ENCODE measurements around the gene ISLR.

Gene ISLR, protein sequence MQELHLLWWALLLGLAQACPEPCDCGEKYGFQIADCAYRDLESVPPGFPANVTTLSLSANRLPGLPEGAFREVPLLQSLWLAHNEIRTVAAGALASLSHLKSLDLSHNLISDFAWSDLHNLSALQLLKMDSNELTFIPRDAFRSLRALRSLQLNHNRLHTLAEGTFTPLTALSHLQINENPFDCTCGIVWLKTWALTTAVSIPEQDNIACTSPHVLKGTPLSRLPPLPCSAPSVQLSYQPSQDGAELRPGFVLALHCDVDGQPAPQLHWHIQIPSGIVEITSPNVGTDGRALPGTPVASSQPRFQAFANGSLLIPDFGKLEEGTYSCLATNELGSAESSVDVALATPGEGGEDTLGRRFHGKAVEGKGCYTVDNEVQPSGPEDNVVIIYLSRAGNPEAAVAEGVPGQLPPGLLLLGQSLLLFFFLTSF

DNA sequence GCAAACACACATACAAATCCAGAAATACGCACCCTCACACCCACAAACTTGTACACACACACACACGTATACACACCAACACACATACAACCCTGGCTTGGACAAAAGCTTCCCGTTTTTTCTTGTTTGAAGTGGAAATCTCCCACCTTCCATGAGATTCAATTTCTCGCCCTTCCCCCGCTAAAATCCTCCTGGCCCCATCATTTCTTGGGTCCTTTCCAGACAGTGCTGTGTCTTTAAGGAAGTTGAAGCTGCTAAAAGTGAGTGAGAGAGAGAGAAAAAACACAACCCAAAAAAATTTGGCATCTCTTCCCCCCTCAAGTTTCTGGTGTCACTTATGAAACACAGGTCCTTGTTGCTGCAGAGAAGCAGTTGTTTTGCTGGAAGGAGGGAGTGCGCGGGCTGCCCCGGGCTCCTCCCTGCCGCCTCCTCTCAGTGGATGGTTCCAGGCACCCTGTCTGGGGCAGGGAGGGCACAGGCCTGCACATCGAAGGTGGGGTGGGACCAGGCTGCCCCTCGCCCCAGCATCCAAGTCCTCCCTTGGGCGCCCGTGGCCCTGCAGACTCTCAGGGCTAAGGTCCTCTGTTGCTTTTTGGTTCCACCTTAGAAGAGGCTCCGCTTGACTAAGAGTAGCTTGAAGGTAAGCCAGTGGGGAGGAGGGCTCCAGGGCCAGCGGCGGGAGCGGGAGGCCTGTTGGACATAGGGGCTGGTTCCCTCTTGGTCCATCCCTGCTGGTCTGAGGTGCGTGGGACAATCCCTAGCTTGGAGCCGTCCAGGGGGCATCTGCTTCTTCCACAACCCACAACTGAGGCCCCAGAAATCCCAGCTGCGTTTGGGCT, at the start of gene ISLR:
TSS of gene ISLR (plus strand) at position 331 of the 839 bp plus-strand sequence. CDS start 1,149 bp downstream, outside the sequence.
- no peak for DNase-seq

DNA sequence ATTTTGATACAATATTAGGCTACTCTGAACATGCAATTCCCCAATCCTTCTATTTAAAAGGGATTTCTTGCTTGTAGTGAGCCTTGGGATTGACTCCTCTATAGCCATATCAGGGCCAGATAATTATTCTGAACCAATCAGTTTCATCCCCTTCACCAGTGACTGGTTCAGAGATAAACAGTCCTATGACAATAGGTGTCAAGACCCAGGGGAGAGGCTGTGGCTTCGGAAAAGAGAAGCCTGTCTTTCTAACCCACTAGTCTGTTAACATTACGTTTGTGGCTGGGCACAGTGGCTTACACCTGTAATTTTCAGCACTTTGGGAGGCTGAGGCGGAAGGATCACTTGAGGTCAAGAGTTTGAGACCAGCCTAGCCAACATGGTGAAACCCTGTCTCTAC, 49.3 kb upstream of the ISLR start:
- DNase-seq: no peak

DNA sequence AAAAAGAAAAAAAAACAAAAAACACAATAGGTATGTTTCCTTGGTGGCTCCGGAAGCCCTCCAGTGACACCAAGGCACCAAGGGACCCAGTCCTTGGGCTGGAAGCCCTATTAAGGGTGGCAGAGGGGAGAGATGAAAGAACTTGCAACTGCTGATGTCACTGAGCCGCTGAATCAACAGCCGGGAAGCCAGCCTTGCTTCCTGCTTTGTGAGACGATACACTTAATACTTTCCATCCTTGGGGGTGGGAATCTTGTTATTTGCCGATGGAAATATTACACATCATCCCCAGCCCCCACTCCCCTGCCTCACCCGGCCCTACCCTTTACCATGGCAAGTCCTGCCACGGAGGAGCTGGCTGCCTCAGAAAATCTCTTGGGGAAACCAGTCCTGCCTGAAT, 48.8 kb upstream of the ISLR start:
- DNase-seq: no peak

DNA sequence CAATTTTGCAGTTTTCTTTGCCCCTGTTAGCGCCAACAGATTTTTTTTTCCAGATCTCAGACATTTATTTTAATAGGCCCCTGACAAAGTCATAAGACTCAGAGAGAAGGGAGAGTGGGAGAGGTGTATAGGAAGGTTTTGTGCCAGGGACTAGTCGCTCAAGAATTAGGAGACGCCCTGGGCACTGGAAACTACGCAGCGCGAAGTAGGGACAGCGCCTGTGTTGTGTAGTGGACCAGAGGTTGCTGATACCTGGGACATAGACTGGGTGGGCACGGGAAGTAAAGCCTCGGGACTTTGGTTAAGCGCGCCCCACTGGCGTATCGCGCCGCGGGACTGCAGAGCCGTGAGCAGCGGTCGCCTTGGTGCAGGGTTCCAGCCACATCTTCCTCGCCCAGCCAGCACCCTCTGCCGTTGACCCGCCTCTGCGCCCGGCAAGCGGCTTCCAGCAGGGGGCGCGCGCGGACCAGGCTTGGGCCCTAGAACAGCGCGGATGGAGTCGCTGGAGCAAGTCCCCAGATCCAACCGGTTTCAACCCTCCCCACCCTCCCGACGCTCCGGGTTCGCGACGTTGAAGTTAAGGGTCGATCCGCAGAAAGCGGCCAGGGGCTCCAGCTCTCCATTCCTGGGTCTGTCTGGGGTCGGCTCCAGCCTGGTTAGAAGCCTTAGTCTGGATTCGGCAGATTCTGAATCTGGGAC, 46.1 kb upstream of the ISLR start:
- DNase-seq: peak; percentile 85

DNA sequence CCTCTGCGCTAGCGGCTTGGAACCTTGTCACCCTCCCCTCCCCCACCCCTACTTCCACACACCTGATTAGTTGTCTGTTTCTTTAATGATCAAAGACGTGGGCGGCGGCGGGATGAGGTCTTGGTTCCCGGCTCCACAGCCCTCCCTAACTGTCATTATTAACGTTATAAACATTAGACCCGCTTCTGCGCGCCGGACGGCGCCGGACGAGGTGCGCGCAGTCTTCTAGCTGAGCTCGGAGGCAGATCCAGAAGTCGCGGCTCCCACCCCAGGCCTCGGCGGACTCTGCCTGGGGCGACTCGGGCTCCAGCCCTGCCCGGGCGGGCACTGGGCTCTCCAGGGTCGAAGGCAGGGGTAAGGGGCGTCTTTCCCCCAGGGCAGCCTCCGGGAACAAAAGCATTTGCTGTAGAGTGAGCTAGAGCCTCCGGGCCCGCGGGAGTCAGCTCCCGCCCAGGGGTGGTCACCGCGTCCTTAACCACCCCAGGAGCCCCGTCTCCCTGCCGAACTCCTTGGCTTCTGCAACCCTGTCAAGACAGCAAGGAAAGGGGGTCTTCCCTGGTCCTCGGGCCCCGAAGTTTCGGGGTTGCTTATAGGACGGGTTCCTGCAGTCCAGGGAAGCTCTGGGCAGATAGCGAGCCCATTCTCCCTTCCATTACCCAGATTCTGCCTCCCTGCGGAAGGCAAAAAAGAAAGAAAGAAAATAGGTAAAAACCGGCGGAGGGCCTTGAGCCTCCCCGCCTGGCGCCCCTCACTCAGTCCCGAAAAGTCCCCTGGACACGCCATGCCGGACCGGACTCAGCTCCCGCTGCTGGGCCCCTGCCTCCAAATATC, 45.3 kb upstream of the ISLR start:
- no peak for DNase-seq

DNA sequence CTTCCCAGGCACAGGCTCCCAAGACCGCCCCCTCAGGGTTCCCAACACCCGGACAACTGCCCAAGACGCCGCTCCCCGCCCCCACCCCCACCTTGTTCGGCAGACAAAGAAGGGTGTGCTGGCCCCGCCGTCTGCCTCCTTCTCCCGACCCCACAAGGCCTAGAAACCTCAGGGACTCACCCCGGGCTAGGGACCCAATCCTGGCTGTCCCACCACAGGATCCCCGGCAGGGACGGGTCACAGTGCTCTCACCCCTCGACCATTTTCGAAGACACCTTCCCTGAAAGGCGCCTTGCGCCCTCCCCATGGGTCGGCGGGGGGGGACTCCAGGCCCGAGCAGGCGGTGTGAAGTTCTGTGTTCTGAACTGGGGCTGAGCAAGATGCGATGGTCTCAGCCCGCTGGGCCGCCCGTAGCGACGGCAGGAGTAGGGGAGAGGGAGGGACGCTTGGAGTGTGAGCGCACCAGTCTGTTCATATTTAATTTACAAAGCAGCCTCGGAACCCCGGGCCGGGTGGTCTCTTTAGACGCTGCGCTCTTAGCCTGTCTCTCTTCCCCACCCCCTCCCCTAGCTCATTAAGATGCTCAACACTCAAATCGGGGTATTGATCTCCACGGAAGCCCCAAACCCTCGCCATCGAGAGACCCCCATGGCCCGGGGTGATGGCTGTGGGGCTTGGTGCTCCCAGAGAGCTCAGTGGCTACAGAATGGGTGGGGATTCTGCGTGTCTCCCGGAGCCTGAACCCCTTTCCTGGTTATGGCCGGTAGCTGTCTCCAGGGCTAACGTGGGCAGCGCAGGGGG, 44.5 kb upstream of the ISLR start:
- no peak for DNase-seq

DNA sequence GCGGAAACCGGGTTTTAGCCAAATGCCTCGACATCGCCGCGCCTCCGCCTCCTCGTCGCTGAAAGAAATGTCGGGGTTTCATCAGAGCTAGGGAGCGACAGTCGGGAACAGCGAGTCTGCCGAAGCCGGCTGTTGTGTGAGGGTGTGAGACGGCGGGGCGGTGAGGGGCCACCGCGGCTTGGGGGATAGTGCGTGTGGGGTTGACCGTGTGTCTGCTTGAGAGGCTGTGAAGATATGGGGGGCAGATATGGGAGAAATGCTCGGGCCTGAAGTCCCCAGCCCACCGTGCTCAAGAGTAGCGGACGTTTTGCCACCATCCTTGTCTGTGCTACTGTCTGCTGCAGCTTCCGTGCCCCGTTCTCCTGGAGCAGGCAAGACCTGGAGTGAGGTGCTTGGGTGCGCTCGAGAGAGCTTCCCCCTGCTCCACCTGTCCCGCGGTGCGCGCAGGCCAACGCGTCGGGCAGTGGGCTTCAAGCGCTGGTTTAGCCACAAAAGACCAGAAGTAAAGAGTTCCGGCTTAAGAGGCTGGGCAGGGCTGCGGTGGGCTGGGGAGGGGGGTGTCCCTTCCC, 43.8 kb upstream of the ISLR start:
- DNase-seq: no peak

DNA sequence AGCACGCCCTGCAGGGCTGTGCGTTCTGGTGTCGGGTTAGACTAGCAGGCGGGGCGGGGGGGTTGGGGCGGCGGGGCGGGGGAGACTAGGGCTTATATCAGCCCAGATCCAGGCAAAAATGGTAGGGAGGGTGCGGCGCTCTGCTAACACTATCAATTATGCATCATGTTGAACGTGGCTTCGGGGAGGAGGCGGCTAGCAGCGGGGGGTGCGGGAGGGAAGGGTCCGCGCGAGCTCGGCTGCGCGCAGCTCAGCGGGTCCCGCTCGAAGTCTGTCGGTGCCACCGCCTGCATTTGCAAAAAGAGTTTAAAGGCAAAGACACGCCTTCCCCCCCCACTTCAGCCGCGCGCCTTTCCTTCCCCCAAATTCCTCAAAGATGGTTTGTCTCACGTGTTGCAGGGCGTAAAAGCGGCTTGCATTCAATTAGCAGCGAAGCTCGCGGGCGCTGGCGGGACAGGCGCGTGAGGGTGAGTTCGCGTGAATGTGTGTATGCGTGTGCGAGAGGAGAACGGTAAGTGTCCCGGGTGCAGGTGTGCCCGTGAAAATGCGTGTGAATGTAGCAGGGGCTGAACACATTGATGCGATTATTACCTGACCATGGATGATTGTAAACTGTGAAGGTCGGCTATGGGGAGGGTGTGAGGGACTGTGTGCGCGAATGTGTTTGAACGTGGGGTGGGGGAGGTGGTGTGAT, 43.2 kb upstream of the ISLR start, which contains the start of gene ISLR2:
TSS of gene ISLR2 (plus strand) at position 432 of the 694 bp plus-strand sequence. CDS start 2,169 bp downstream, outside the sequence.
- DNase-seq: no peak

DNA sequence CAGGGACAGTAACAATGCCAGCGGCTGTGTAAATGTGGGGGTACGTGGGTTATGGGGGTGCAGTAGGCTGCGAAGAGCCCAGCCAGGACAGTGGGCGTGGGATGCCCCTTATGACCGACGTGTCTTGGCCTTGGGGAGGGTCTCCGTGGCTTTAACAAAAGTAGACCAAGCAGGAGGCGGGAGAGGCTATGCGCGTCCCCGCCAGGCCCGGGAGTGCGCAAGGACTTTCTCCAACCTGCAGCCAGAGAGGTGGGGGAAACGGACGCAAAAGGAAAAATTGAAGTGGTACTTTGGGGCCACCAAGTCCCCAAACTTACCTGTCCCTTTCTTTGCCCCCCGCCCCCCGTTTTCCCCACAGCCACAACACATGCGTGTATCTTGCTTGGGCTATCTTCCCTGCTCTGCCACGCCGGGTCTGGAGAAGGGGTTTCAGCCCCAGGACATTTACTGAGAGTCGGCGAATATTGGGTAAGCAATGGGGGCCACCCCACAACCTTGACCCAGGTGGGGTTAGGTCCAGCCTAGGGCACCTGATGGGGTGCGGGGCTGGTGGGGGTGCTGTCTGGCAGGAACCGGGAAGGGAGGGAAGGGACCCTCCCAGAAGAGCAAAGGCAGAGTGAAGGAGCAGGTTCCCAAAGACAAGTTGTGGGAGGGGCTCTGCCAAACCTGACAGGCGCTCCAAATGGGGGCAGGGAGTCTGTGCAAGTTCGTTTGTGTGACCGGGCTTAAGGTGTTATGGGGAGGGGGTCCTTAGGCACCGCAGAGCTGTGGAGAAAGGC, 42.5 kb upstream of the ISLR start:
- DNase-seq: no peak

DNA sequence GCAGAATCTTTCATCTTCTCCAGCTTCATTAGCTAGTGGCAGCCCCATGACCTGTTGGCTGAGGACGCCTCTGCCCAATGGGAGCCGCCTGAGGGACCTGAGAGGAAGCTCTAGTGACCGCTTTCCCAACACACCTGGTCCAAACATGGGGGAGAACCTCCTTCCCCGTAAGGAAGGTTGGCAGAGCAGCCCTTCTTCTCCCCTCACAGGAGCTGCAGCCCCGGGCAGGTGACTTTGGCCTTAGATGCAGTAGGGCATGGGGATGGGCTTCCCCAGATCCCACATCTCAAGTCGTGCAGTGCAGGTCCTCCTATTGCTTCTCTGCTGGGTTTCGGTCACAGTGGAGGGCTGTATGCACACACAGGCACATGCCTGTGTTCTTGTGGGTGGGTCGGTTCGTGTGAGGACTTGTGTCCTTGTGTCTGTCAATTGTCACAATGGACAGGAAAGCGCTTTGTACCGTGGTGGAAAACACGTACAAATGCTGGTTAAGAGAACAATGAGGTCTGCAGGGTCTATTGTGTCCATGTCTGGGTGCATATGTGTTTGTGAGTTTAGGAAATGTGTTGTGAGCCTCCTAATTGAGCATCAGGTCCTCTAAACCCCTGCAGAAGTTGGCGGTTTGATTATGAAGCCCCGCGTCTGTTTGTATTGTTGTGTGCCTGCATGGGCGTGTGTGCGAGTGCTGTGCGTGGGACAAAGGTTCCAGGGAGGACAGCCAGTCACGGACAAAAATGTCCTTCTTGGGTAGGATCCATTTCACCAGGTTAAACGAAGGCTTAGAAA, 41.7 kb upstream of the ISLR start:
- no peak for DNase-seq

DNA sequence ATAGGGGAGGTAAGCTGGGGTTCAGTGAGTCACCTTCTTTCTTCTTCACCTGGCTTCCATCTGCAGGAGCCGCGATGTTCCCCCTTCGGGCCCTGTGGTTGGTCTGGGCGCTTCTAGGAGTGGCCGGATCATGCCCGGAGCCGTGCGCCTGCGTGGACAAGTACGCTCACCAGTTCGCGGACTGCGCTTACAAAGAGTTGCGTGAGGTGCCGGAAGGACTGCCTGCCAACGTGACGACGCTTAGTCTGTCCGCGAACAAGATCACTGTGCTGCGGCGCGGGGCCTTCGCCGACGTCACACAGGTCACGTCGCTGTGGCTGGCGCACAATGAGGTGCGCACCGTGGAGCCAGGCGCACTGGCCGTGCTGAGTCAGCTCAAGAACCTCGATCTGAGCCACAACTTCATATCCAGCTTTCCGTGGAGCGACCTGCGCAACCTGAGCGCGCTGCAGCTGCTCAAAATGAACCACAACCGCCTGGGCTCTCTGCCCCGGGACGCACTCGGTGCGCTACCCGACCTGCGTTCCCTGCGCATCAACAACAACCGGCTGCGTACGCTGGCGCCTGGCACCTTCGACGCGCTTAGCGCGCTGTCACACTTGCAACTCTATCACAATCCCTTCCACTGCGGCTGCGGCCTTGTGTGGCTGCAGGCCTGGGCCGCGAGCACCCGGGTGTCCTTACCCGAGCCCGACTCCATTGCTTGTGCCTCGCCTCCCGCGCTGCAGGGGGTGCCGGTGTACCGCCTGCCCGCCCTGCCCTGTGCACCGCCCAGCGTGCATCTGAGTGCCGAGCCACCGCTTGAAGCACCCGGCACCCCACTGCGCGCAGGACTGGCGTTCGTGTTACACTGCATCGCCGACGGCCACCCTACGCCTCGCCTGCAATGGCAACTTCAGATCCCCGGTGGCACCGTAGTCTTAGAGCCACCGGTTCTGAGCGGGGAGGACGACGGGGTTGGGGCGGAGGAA, 40.5 kb upstream of the ISLR start:
- DNase-seq: no peak

DNA sequence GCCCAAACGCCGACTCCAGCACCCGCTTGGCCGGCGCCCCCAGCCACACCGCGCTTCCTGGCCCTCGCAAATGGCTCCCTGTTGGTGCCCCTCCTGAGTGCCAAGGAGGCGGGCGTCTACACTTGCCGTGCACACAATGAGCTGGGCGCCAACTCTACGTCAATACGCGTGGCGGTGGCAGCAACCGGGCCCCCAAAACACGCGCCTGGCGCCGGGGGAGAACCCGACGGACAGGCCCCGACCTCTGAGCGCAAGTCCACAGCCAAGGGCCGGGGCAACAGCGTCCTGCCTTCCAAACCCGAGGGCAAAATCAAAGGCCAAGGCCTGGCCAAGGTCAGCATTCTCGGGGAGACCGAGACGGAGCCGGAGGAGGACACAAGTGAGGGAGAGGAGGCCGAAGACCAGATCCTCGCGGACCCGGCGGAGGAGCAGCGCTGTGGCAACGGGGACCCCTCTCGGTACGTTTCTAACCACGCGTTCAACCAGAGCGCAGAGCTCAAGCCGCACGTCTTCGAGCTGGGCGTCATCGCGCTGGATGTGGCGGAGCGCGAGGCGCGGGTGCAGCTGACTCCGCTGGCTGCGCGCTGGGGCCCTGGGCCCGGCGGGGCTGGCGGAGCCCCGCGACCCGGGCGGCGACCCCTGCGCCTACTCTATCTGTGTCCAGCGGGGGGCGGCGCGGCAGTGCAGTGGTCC, 39.7 kb upstream of the ISLR start:
- no peak for DNase-seq

DNA sequence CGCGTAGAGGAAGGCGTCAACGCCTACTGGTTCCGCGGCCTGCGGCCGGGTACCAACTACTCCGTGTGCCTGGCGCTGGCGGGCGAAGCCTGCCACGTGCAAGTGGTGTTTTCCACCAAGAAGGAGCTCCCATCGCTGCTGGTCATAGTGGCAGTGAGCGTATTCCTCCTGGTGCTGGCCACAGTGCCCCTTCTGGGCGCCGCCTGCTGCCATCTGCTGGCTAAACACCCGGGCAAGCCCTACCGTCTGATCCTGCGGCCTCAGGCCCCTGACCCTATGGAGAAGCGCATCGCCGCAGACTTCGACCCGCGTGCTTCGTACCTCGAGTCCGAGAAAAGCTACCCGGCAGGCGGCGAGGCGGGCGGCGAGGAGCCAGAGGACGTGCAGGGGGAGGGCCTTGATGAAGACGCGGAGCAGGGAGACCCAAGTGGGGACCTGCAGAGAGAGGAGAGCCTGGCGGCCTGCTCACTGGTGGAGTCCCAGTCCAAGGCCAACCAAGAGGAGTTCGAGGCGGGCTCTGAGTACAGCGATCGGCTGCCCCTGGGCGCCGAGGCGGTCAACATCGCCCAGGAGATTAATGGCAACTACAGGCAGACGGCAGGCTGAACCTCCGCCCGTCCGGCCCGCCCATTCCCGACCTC, 39.0 kb upstream of the ISLR start:
- no peak for DNase-seq

DNA sequence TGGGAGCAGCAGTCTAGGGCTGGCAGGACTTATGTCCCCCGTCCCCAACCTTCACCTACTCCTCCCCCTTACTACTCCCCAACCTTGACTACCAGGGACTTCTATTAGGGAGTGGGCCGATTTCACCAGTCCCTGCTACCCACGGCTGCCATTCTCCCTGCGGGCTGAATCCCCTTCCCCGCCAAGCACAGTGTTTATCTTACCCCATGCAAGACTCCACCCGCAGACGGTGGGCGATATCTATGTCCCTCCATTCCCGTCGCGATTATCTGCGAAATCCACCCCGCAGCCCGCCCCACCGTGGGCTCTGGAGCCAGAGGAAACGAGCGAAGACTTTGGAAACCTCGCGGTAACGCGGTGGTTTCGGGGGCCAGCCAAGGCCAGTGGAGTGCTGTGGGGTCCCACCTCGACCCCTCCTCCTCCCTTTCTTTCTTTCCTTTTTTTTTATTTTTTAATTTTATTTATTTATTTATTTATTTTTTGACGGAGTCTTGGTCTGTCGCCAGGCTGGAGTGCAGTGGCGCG, 38.4 kb upstream of the ISLR start:
- DNase-seq: no peak

DNA sequence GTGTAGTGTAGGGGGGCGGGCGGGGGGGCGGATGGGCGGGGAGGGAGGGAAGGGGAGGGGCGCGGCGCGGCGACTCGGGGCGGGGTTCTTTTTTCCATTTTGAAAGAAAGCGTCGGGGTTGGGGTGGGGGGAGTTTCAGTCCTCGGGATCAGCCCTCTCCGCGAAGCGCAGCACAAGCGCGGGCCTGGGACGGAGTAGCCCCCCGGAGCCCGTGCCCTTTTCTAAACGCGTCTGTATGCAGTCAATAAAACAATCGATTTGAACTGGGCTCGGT, 37.0 kb upstream of the ISLR start:
- no peak for DNase-seq

DNA sequence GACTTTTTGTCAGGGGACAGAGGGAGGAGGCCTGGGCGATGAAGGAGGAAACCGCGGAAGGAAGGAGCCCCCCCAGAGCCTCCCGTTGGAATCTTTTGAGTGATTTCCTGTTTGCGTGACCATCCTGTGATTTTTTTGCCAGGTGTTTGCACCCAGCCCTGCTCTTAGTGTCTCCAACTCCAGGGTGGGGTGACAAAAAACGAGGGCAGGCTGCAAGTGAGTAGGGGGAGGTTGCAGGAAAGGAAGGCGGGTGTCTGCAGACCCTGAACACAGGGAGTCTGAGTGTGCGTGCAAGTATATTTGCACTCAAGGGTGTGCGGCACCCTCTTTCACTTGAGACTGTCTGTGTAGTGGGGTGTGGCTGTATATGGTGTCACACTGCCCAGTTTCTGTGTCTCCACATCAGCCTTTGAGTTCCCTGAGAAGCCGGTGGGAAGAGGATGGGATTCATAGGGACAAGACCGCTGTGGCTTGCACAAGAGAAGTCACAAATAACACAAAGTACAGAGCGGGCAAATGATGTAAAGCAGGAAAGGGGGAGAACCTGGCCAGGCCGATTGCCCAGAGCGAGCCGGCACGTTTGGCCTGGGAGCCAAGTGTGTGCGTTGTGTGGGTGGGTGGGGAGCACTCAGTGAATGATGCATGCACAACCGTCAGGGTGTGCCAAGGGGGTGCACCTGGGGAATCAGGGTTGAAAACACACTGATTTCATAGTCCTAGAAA, 36.5 kb upstream of the ISLR start:
- no peak for DNase-seq
